ENCODE results near the gene MAP7.

GRCh38 chr6:136541395-136541794 is 8.8 kb downstream of the MAP7 start:
- no peak for TF ChIP-seq EZH2 (optimal IDR thresholded peaks at IDR 0.05; ENCODE audit: low read depth, low read length)
- no peak for TF ChIP-seq CTCF (IDR thresholded peaks at IDR 0.05; ENCODE audit: low read length)

Measured in MM.1S (cell line).